IMR-90 (cell line): ENCODE results near the gene NHSL2. TPM values are rescaled to one million over a fixed set of nuclear protein-coding genes. Genes with fewer than 3 reads are reported as not detected.

Source experiments
- ATAC-seq: fragments of 200-7000 bp; cut with Tn5 transposase; 2 replicates; pipeline ENCODE4 v1.9.1; 2020; ENCODE audit warnings: low read depth, mild to moderate bottlenecking, moderate library complexity
- BruUV-seq: library from RNA; stranded (reverse); fragments of 400-500 nt; replicated peaks from 2 replicates; lab custom pipeline; 2021; lab: Mats Ljungman, UMichigan
- CTCF ChIA-PET: fragments of 300-600 bp; formaldehyde crosslinking; extraction: SDS; loops from one replicate; lab custom pipeline; 2021; ENCODE audit warnings: antibody characterized with exemption; lab: Yijun Ruan, JAX
- POLR2A ChIA-PET: fragments of 300-600 bp; sonication (Branson Sonifier 250); formaldehyde crosslinking; loops from one replicate; lab custom pipeline; 2022; ENCODE audit warnings: antibody characterized with exemption; ENCODE audit not compliant: unreplicated experiment; lab: Charles Lee
- DNase-seq: peaks from one replicate; pipeline ENCODE4 v3.0.0; 2013
- H2AFZ ChIP-seq: replicated peaks from 2 replicates; pipeline ENCODE3; 2013; ENCODE audit warnings: low read length, mild to moderate bottlenecking; ENCODE audit not compliant: poor library complexity
- H2AK5ac ChIP-seq: 2 replicates; pipeline ENCODE4 v1.6.1; 2013; ENCODE audit warnings: low read depth, low read length, inconsistent platforms
- H2AK9ac ChIP-seq: replicated peaks from 2 replicates; pipeline ENCODE3; 2013; ENCODE audit warnings: mild to moderate bottlenecking, low read depth, low read length, moderate library complexity; ENCODE audit not compliant: poor library complexity
- H2BK120ac ChIP-seq: 2 replicates; pipeline ENCODE4 v1.6.1; 2013; ENCODE audit warnings: low read depth, low read length, inconsistent platforms
- H2BK15ac ChIP-seq: 3 replicates; pipeline ENCODE4 v1.6.1; 2013; ENCODE audit warnings: low read depth, low read length, inconsistent platforms
- H2BK20ac ChIP-seq: 2 replicates; pipeline ENCODE4 v1.6.1; 2013; ENCODE audit warnings: low read depth, mild to moderate bottlenecking, inconsistent platforms, low read length, moderate library complexity
- H2BK5ac ChIP-seq: 2 replicates; pipeline ENCODE4 v1.6.1; 2013; ENCODE audit warnings: mild to moderate bottlenecking, low read depth, low read length, inconsistent platforms; ENCODE audit not compliant: poor library complexity, severe bottlenecking
- H3K14ac ChIP-seq: replicated peaks from 2 replicates; pipeline ENCODE4 v1.6.1; 2013; ENCODE audit warnings: low read depth, low read length, inconsistent platforms
- H3K18ac ChIP-seq: 2 replicates; pipeline ENCODE4 v1.6.1; 2013; ENCODE audit warnings: low read depth, low read length, control low read depth
- H3K23ac ChIP-seq: 2 replicates; pipeline ENCODE4 v1.6.1; 2013; ENCODE audit warnings: low read depth, low read length, inconsistent platforms
- H3K27ac ChIP-seq: 2 replicates; pipeline ENCODE4 v1.5.1; 2013; ENCODE audit warnings: mild to moderate bottlenecking, control low read depth, low read length; ENCODE audit not compliant: insufficient read depth
- H3K27me3 ChIP-seq: 2 replicates; pipeline ENCODE4 v1.6.1; 2013; ENCODE audit warnings: low read length; ENCODE audit not compliant: control insufficient read depth, insufficient read depth
- H3K36me3 ChIP-seq: 2 replicates; pipeline ENCODE4 v1.6.1; 2013; ENCODE audit warnings: low read length, mixed read lengths; ENCODE audit not compliant: control insufficient read depth, insufficient read depth
- H3K4ac ChIP-seq: 2 replicates; pipeline ENCODE4 v1.6.1; 2013; ENCODE audit warnings: low read depth, low read length, inconsistent platforms
- H3K4me1 ChIP-seq: 2 replicates; pipeline ENCODE4 v1.6.1; 2013; ENCODE audit warnings: low read length, mixed read lengths; ENCODE audit not compliant: control insufficient read depth, insufficient read depth
- H3K4me2 ChIP-seq: 2 replicates; pipeline ENCODE4 v1.6.1; 2013; ENCODE audit warnings: low read depth, mild to moderate bottlenecking, control low read depth, low read length, moderate library complexity
- H3K4me3 ChIP-seq: 2 replicates; pipeline ENCODE4 v1.5.1; 2013; ENCODE audit warnings: low read depth, mild to moderate bottlenecking, control low read depth, low read length, moderate library complexity; ENCODE audit not compliant: insufficient read depth
- H3K56ac ChIP-seq: 2 replicates; pipeline ENCODE4 v1.6.1; 2013; ENCODE audit warnings: low read length, inconsistent platforms; ENCODE audit not compliant: insufficient read depth; ENCODE audit errors: extremely low read depth
- H3K79me1 ChIP-seq, 2 experiments: 2 replicates each; pipeline ENCODE4 v1.6.1; 2013; ENCODE audit warnings: low read length in 2 of 2, inconsistent platforms in 1 of 2, low read depth in 1 of 2
- H3K9ac ChIP-seq: 2 replicates; pipeline ENCODE4 v1.6.1; 2013; ENCODE audit warnings: low read depth, low read length, control low read depth
- H3K9me1 ChIP-seq: 2 replicates; pipeline ENCODE4 v1.6.1; 2013; ENCODE audit warnings: low read length, inconsistent platforms; ENCODE audit not compliant: insufficient read depth
- H3K9me3 ChIP-seq: 2 replicates; pipeline ENCODE4 v1.6.1; 2013; ENCODE audit warnings: low read length; ENCODE audit not compliant: control insufficient read depth, insufficient read depth
- H4K20me1 ChIP-seq: 2 replicates; pipeline ENCODE4 v1.6.1; 2013; ENCODE audit warnings: low read length, inconsistent platforms; ENCODE audit not compliant: insufficient read depth
- H4K5ac ChIP-seq: 2 replicates; pipeline ENCODE4 v1.6.1; 2013; ENCODE audit warnings: mild to moderate bottlenecking, low read depth, low read length, control low read depth
- H4K8ac ChIP-seq, 2 experiments: 2 replicates each; pipeline ENCODE4 v1.6.1; 2013; ENCODE audit warnings: low read depth in 2 of 2, low read length in 2 of 2, control low read depth in 1 of 2, inconsistent platforms in 1 of 2
- H4K91ac ChIP-seq: 2 replicates; pipeline ENCODE4 v1.6.1; 2013; ENCODE audit warnings: low read depth, low read length, inconsistent platforms; ENCODE audit not compliant: insufficient read depth
- BHLHE40 ChIP-seq: fragments of 150-350 bp; IDR thresholded peaks from 2 replicates; pipeline ENCODE4 v1.6.1; 2016; ENCODE audit warnings: mild to moderate bottlenecking, low read depth, low read length
- CEBPB ChIP-seq: IDR thresholded peaks from 2 replicates; pipeline ENCODE4 v1.6.1; 2012; ENCODE audit warnings: low read depth, low read length, improper control_type of control experiment
- FOS ChIP-seq: fragments of 150-350 bp; IDR thresholded peaks from 2 replicates; pipeline ENCODE4 v1.6.1; 2016; ENCODE audit warnings: low read depth, low read length
- MAFK ChIP-seq: IDR thresholded peaks from 2 replicates; pipeline ENCODE4 v1.6.1; 2012; ENCODE audit warnings: low read depth, low read length, improper control_type of control experiment
- NFE2L2 ChIP-seq: fragments of 150-350 bp; IDR thresholded peaks from 2 replicates; pipeline ENCODE4 v1.6.1; 2016; ENCODE audit warnings: low read depth, mild to moderate bottlenecking, low read length
- POLR2A ChIP-seq: IDR thresholded peaks from 2 replicates; pipeline ENCODE4 v1.6.1; 2012; ENCODE audit warnings: mild to moderate bottlenecking, low read depth, low read length
- RCOR1 ChIP-seq: IDR thresholded peaks from 2 replicates; pipeline ENCODE4 v1.6.1; 2012; ENCODE audit warnings: mild to moderate bottlenecking, low read length, improper control_type of control experiment; ENCODE audit not compliant: insufficient replicate concordance
- RFX5 ChIP-seq: IDR thresholded peaks from 2 replicates; pipeline ENCODE4 v1.8.0; 2012; ENCODE audit warnings: low read depth, mild to moderate bottlenecking, low read length, moderate library complexity
- SMC3 ChIP-seq: fragments of 150-350 bp; IDR thresholded peaks from 2 replicates; pipeline ENCODE4 v1.6.1; 2016; ENCODE audit warnings: low read depth, mild to moderate bottlenecking, antibody characterized with exemption, low read length, moderate library complexity
- USF2 ChIP-seq: fragments of 150-350 bp; IDR thresholded peaks from 2 replicates; pipeline ENCODE4 v1.6.1; 2017; ENCODE audit warnings: mild to moderate bottlenecking, antibody characterized with exemption, low read length, low read depth
- WGBS, 2 experiments: methylation state at CpG; one replicate each; pipeline versions ENCODE4 v1.1.5 to v1.1.7; 2013; ENCODE audit warnings: missing lambda C conversion rate in 2 of 2; ENCODE audit not compliant: insufficient read length in 1 of 2; ENCODE audit errors: extremely low coverage in 2 of 2; 5-methylcytosine and 5-hydroxymethylcytosine counted together
- dilution Hi-C: fragments of 300-500 bp; cut with HindIII; formaldehyde crosslinking; loops from one replicate; pipeline ENCODE4 v1.14.3; 2018; ENCODE audit warnings: low sequenced_read_pairs; ENCODE audit not compliant: unreplicated experiment
- in situ Hi-C: fragments of 300-500 bp; cut with MboI; formaldehyde crosslinking; loops from 3 replicates; pipeline ENCODE4 v1.14.3; 2019; ENCODE audit warnings: low sequenced_read_pairs, inconsistent platforms, mixed read lengths
- intact Hi-C: fragments of 100-400 bp; cut with micrococcal nuclease; formaldehyde crosslinking; loops from 2 replicates; pipeline ENCODE4 v1.10.0; 2022
- polyA plus RNA-seq, 3 experiments: library from polyadenylated mRNA; depleted of rRNA; stranded (reverse); fragments of >200 nt; gene quantifications; 2 replicates each; pipeline ENCODE4 v1.2.3, GENCODE V29; 2012; ENCODE audit warnings: low replicate concordance in 1 of 3
- total RNA-seq: library from RNA; depleted of rRNA; stranded (reverse); fragments of >200 nt; gene quantifications from 2 replicates; pipeline ENCODE4 v1.2.3, GENCODE V29; 2012

The NHSL2 gene
- total and polyA plus RNA-seq, 2 of the 4 experiments (the other 2 are of a cell fraction) = 0.72 to 0.75 TPM

GRCh38 chrX:72020788-72021187 is 110.1 kb downstream of the NHSL2 start:
- WGBS, 2 experiments = no CpG with 5 or more reads among the region's 3 CpGs
- no peak overlapping the region for H3K4me2 ChIP-seq
- no peaks in the 10 kb centered on the region; the same call in 1 of the 2 replicates for H4K20me1 ChIP-seq
- H2AK5ac ChIP-seq = no peak overlapping the region
- H2BK5ac ChIP-seq = no peak overlapping the region
- H2BK120ac ChIP-seq = no peak overlapping the region
- H3K9ac ChIP-seq = no peak overlapping the region
- CTCF ChIA-PET = interaction anchor here (0.6 kb wide), 1 partner anchor 112 kb away, joined by 3 read pairs; no protein-coding TSS in a partner anchor
- no TSS peak for BruUV-seq
- H3K9me3 ChIP-seq = no peaks in the 10 kb centered on the region
- no peak overlapping the region for H2AK9ac ChIP-seq
- ATAC-seq (no peak), DNase-seq (no peak)
- no peak overlapping the region for H4K5ac ChIP-seq
- POLR2A ChIA-PET = no interaction called here
- no peak overlapping the region; the same call in 2 of the 3 replicates for H2BK15ac ChIP-seq
- H3K9me1 ChIP-seq = no peaks in the 10 kb centered on the region
- no peaks in the 10 kb centered on the region for H3K79me1 ChIP-seq
- intact Hi-C loops (no loop called here), in situ Hi-C loops (loop anchor here (5.0 to 25.0 kb wide), 2 partner anchors 107 to 517 kb away; no protein-coding TSS in a partner anchor), dilution Hi-C loops (no loop called here)
- no peak overlapping the region for H3K18ac ChIP-seq
- H3K36me3 ChIP-seq = no peaks in the 10 kb centered on the region
- H3K4me1 ChIP-seq = peaks cover 2% of the 10 kb centered on the region; the same call in 1 of the 2 replicates
- peaks cover 57% of the 10 kb centered on the region for H3K27me3 ChIP-seq
- no peak overlapping the region for H3K56ac ChIP-seq
- no peak overlapping the region for H3K27ac ChIP-seq
- H4K91ac ChIP-seq = no peak overlapping the region
- no peak overlapping the region for H3K4me3 ChIP-seq
- H3K4ac ChIP-seq = no peak overlapping the region
- TF ChIP-seq MAFK (no peak), FOS (no peak), SMC3 (no peak), CEBPB (no peak), POLR2A (no peak), USF2 (no peak), RFX5 (no peak), NFE2L2 (no peak), RCOR1 (no peak), BHLHE40 (no peak)
- no peak overlapping the region for H2AFZ ChIP-seq
- no peak overlapping the region for H4K8ac ChIP-seq
- no peak overlapping the region for H3K14ac ChIP-seq
- H3K23ac ChIP-seq = no peak overlapping the region
- H2BK20ac ChIP-seq = no peak overlapping the region
